Germinal center (tissue), 1 donor: ENCODE measurements around the gene SMARCAD1.
"Not testable (repeated sequence)": the region's sequence is repeated elsewhere in the genome, so short reads cannot be mapped to it uniquely, and the experiment has no call there.

Experiments used
- DNase-seq: peaks from one replicate; pipeline ENCODE4 v3.0.0; 2012; ENCODE audit warnings: mixed read lengths, low spot score

Gene SMARCAD1

GRCh38 chr4:94232519-94232918 is 24.9 kb downstream of the SMARCAD1 start:
- no peak for DNase-seq

GRCh38 chr4:94235825-94236224 is 28.2 kb downstream of the SMARCAD1 start:
- no peak for DNase-seq

- no peak for DNase-seq
Observed at GRCh38 chr4:94237271-94237670, 29.6 kb downstream of the SMARCAD1 start.

GRCh38 chr4:94238160-94238559 is 30.5 kb downstream of the SMARCAD1 start:
- no peak for DNase-seq

- no peak for DNase-seq
Observed at GRCh38 chr4:94240384-94240783, 32.7 kb downstream of the SMARCAD1 start.

GRCh38 chr4:94244087-94244828 is 36.6 kb downstream of the SMARCAD1 start:
- DNase-seq: no peak

GRCh38 chr4:94244829-94245185 is 37.1 kb downstream of the SMARCAD1 start:
- DNase-seq: no peak

- no peak for DNase-seq
Observed at GRCh38 chr4:94251094-94251493, 43.4 kb downstream of the SMARCAD1 start.

GRCh38 chr4:94253036-94253435 is 45.4 kb downstream of the SMARCAD1 start:
- DNase-seq: no peak

GRCh38 chr4:94256144-94256783 is 48.6 kb downstream of the SMARCAD1 start:
- DNase-seq: no peak

- no peak for DNase-seq
Observed at GRCh38 chr4:94256828-94257227, 49.2 kb downstream of the SMARCAD1 start.

- DNase-seq: no peak
Observed at GRCh38 chr4:94262163-94263016, 54.7 kb downstream of the SMARCAD1 start.

GRCh38 chr4:94267037-94267436 is 59.4 kb downstream of the SMARCAD1 start:
- DNase-seq: no peak

- DNase-seq: no peak
Observed at GRCh38 chr4:94271248-94271647, 63.6 kb downstream of the SMARCAD1 start.

- no peak for DNase-seq
Observed at GRCh38 chr4:94274912-94275311, 67.2 kb downstream of the SMARCAD1 start.

GRCh38 chr4:94276204-94276603 is 68.5 kb downstream of the SMARCAD1 start:
- no peak for DNase-seq

- no peak for DNase-seq
Observed at GRCh38 chr4:94277534-94277933, 69.9 kb downstream of the SMARCAD1 start.

- DNase-seq: no peak
Observed at GRCh38 chr4:94278781-94279180, 71.1 kb downstream of the SMARCAD1 start.

- no peak for DNase-seq
Observed at GRCh38 chr4:94284889-94285288, 77.2 kb downstream of the SMARCAD1 start.

- no peak for DNase-seq
Observed at GRCh38 chr4:94285666-94286065, 78.0 kb downstream of the SMARCAD1 start.

GRCh38 chr4:94290245-94290644 is 82.6 kb downstream of the SMARCAD1 start:
- DNase-seq: no peak

GRCh38 chr4:94293981-94294380 is 86.3 kb downstream of the SMARCAD1 start:
- not testable (repeated sequence) for DNase-seq

GRCh38 chr4:94295473-94295872 is 87.8 kb downstream of the SMARCAD1 start:
- DNase-seq: not testable (repeated sequence)
